Loucy (cell line): ENCODE data around the gene AGO4.

Source experiments
- CTCF ChIP-seq: fragments of 200-600 bp; sonication (generic); conservative IDR thresholded peaks from 2 replicates; pipeline ENCODE4 v1.5.1; 2014; ENCODE audit warnings: mild to moderate bottlenecking, antibody characterized with exemption, low read length
- EZH2phosphoT487 ChIP-seq: fragments of 200-600 bp; IDR thresholded peaks from 2 replicates; pipeline ENCODE4 v1.6.1; 2018; ENCODE audit warnings: antibody characterized with exemption, mild to moderate bottlenecking, moderate library complexity, borderline replicate concordance

- TF ChIP-seq EZH2phosphoT487 (no peak), CTCF (no peak)
Measured at GRCh38 chr1:35764283-35764682, 43.5 kb upstream of the AGO4 start.
